ENCODE data around the gene CDNF. TPM values are rescaled to one million over a fixed set of nuclear protein-coding genes. Genes with fewer than 3 reads are reported as not detected.

Gene CDNF
- total and polyA plus RNA-seq, 2 donors (not counting 3 experiments of a cell fraction or from before 2014, with no cell fraction given), result 0.40 to 0.58 TPM

DNA sequence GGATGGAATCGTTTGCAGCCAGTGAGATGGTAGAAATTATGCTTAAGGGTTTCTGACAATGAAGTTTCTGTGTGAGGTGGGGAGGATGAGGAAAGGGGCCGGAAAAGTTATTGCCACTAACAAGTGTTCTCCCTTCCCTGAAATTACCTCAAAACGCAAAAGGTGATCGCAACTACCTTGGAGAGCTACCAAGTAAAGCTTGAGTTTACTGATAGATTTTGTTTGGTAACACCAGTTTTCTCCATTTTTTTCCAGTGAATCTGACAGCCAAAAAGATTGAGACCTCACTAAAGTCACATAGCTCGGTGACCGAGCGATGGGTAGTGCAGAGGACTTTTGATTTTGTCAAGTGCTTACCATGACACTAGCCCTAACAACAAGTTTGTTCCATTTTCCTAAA lies 42.4 kb upstream of the CDNF start:
- Histone ChIP-seq H4K20me1 (replicated peaks; ENCODE audit: control insufficient read depth, extremely low read depth, insufficient read depth, low read length) (no peaks in the 10 kb centered on the region), H3K79me2 (ENCODE audit: control insufficient read depth, insufficient read depth, low read length) (peaks cover 71% of the 10 kb centered on the region), H3K4me2 (ENCODE audit: insufficient read depth, low read length) (peak overlapping the region; percentile 93), H2AFZ (ENCODE audit: low read depth, low read length) (no peak overlapping the region), H3K36me3 (ENCODE audit: control insufficient read depth in 2 of 2, extremely low read depth in 1 of 2, insufficient read depth in 2 of 2, low read length in 2 of 2) (peaks cover 0 to 2% of the 10 kb centered on the region in 2 experiments), H3K27ac (ENCODE audit: insufficient read depth, low read depth, low read length) (no peak overlapping the region), H3K9me1 (replicated peaks; ENCODE audit: control insufficient read depth, extremely low read depth, insufficient read depth, low read length) (no peaks in the 10 kb centered on the region), H3K27me3 (ENCODE audit: control insufficient read depth in 2 of 2, insufficient read depth in 2 of 2, low read length in 2 of 2) (no peaks in the 10 kb centered on the region), H3K4me3 (replicated peaks in 1 of 3; ENCODE audit: insufficient read depth in 1 of 3, low read depth in 1 of 3, low read length in 3 of 3) (peak overlapping the region; percentile 88 to 97 (median 90)), H3K9me3 (replicated peaks; ENCODE audit: control insufficient read depth, insufficient read depth, low read length) (no peaks in the 10 kb centered on the region), H3K9ac (replicated peaks; ENCODE audit: extremely low read depth, insufficient read depth, low read length) (no peak overlapping the region), H3K4me1 (ENCODE audit: control insufficient read depth, extremely low read depth, insufficient read depth, low read length) (peaks cover 20% of the 10 kb centered on the region)
- DNase-seq (ENCODE audit: low read depth, low spot score), result peak; percentile 12
- BruUV-seq (replicated peaks), result TSS peak; percentile 31
- intact Hi-C loops (cut with micrococcal nuclease) (no loop called here), dilution Hi-C loops (cut with MboI; ENCODE audit: extremely low pct_ligation_motif_present, low sequenced_read_pairs) (no loop called here)
- no peak for TF ChIP-seq JUN (IDR thresholded peaks at IDR 0.05; ENCODE audit: borderline replicate concordance, insufficient read depth, insufficient read length, low read depth)
- ChIA-PET POLR2A (no interaction called here), CTCF (interaction anchor here (1.8 kb wide), 1 partner anchor 10 kb away, joined by 5 read pairs; no protein-coding TSS in a partner anchor)
- no peak for FAIRE-seq

DNA sequence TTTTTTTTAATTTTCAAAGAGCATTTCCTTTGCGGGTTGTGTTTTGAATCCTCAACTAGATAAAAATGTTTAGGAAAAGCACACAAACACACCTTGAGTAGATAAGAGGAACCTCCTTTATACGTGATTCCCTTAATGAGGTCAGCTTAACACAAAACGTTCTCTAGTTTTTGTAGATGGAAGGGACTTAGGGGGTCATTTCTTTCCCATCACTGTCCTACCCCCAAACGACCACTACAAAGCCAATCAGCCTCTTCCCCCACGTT lies 42.0 kb upstream of the CDNF start:
- H4K20me1 ChIP-seq (replicated peaks; ENCODE audit: control insufficient read depth, extremely low read depth, insufficient read depth, low read length), result no peaks in the 10 kb centered on the region
- ChIA-PET POLR2A (no interaction called here), CTCF (interaction anchor here (2.1 to 2.7 kb wide), 2 partner anchors 42 to 74 kb away, joined by 10 to 16 read pairs; partner anchors contain the start of genes CDNF, DCLRE1C, HSPA14 and MSANTD7)
- DNase-seq (ENCODE audit: low read depth, low spot score) (peak; percentile 26), FAIRE-seq (no peak)
- no peaks in the 10 kb centered on the region for H3K36me3 ChIP-seq (ENCODE audit: control insufficient read depth in 2 of 2, extremely low read depth in 1 of 2, insufficient read depth in 2 of 2, low read length in 2 of 2)
- no peaks in the 10 kb centered on the region for H3K27me3 ChIP-seq (ENCODE audit: control insufficient read depth in 2 of 2, insufficient read depth in 2 of 2, low read length in 2 of 2)
- TF ChIP-seq POLR2AphosphoS5 (IDR thresholded peaks at IDR 0.05; ENCODE audit: insufficient read depth, low read depth, low read length) (no peak), GATA2 (IDR thresholded peaks at IDR 0.05; ENCODE audit: insufficient read depth, insufficient read length, low read depth, low read length) (no peak)
- TF ChIP-seq, protein P1, sequence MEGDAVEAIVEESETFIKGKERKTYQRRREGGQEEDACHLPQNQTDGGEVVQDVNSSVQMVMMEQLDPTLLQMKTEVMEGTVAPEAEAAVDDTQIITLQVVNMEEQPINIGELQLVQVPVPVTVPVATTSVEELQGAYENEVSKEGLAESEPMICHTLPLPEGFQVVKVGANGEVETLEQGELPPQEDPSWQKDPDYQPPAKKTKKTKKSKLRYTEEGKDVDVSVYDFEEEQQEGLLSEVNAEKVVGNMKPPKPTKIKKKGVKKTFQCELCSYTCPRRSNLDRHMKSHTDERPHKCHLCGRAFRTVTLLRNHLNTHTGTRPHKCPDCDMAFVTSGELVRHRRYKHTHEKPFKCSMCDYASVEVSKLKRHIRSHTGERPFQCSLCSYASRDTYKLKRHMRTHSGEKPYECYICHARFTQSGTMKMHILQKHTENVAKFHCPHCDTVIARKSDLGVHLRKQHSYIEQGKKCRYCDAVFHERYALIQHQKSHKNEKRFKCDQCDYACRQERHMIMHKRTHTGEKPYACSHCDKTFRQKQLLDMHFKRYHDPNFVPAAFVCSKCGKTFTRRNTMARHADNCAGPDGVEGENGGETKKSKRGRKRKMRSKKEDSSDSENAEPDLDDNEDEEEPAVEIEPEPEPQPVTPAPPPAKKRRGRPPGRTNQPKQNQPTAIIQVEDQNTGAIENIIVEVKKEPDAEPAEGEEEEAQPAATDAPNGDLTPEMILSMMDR (IDR thresholded peaks at IDR 0.05; ENCODE audit: extremely low read depth in 1 of 2, insufficient read depth in 1 of 2, low read depth in 1 of 2, low read length in 2 of 2), result no peak
- H3K4me2 ChIP-seq (ENCODE audit: insufficient read depth, low read length), result peak overlapping the region; percentile 93
- peaks cover 20% of the 10 kb centered on the region for H3K4me1 ChIP-seq (ENCODE audit: control insufficient read depth, extremely low read depth, insufficient read depth, low read length)
- peak overlapping the region; percentile 88 to 97 (median 90) for H3K4me3 ChIP-seq (replicated peaks in 1 of 3; ENCODE audit: insufficient read depth in 1 of 3, low read depth in 1 of 3, low read length in 3 of 3)
- H3K9me1 ChIP-seq (replicated peaks; ENCODE audit: control insufficient read depth, extremely low read depth, insufficient read depth, low read length), result no peaks in the 10 kb centered on the region
- H3K27ac ChIP-seq (ENCODE audit: insufficient read depth, low read depth, low read length), result peak overlapping the region; percentile 69
- no peak overlapping the region for H2AFZ ChIP-seq (ENCODE audit: low read depth, low read length)
- peak overlapping the region; percentile 77 for H3K9ac ChIP-seq (replicated peaks; ENCODE audit: extremely low read depth, insufficient read depth, low read length)
- dilution Hi-C loops (cut with MboI; ENCODE audit: extremely low pct_ligation_motif_present, low sequenced_read_pairs), result no loop called here
- no peaks in the 10 kb centered on the region for H3K9me3 ChIP-seq (replicated peaks; ENCODE audit: control insufficient read depth, insufficient read depth, low read length)
- no TSS peak for BruUV-seq (replicated peaks)
- peaks cover 68% of the 10 kb centered on the region for H3K79me2 ChIP-seq (ENCODE audit: control insufficient read depth, insufficient read depth, low read length)
- intact Hi-C loops (cut with micrococcal nuclease), result loop anchor here (2.0 to 10.0 kb wide), 3 partner anchors 79 to 205 kb away; partner anchors contain the start of genes ACBD7 and MEIG1
